Astrocyte (in vitro differentiated cells and primary cell): ENCODE results near the gene ARAP2.

Experiments used
- CTCF ChIP-seq: IDR thresholded peaks from 2 replicates; pipeline ENCODE4 v1.5.1; 2011; ENCODE audit warnings: low read depth, mild to moderate bottlenecking, inconsistent platforms, low read length, moderate library complexity; ENCODE audit not compliant: insufficient read depth
- EZH2 ChIP-seq: IDR thresholded peaks from 2 replicates; pipeline ENCODE4 v1.6.1; 2012; ENCODE audit warnings: mild to moderate bottlenecking, low read length, inconsistent platforms; ENCODE audit not compliant: insufficient read depth

- TF ChIP-seq CTCF = no peak
- TF ChIP-seq EZH2 = no peak
Measured at GRCh38 chr4:36094995-36095394, 149.3 kb downstream of the ARAP2 start.
